Activated CD4-positive, alpha-beta T cell treated with anti-CD3 and anti-CD28 coated beads, Interleukin-10, Interleukin-2, amounts not matched to agents 100 ng/mL and 50 ng/mL, durations not matched to agents 16 hours and 8 hours (primary cell): Measurements from ENCODE around the gene ACO1.

ENCODE experiments used
- DNase-seq: peaks from one replicate; pipeline ENCODE4 v3.0.0-alpha.2; 2020

ACO1 gene

DNA sequence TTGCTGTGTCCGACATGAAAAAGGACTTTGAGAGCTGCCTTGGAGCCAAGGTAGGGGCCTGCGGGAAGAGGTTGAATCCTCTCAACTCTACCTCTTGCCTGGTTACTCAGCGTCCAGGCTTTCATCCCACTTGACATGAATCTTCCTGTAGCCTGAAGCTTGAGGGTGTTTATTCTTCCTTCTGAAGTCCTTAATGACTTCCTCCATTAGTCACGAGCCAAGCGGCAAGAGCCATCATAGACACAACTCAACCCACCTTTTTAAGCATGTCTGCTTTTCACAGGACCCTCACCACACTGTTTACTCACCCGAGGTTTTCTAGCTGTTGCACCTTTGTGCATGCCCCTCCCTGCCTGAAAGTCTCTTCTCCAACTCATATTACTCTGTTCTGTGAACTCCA lies 40.2 kb downstream of the ACO1 start:
- DNase-seq: no peak

DNA sequence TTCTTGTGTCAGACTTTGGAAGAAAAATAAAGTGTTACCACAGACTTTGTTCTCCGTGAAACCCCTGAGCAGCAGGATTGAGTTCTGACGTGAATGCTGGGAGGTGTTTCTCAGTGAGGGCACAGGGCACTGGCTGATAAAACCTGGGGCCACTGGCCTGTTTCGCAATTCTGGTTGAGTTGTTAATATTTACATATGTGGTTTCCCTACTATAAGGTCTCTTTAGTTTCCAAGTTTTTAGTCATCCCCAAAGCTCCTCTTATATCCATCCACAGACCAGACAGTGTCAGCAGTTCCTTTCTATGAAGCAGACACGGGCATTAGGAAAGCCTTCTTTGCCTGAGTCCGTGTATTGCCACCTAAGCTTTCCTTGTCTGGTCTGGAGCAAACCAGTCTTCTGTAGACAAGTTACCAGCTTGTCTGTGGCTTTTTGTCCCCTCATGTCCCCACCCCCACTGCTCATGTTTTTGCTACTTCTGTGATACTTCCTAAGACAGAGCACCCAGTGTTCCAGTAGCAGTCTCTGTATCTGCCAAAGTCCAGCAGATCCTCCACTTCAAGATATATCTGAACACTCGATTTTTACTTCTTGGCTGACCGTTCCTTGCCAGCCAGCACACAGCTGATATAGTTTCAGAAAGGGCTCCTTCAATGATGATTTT lies 42.0 kb downstream of the ACO1 start:
- no peak for DNase-seq

DNA sequence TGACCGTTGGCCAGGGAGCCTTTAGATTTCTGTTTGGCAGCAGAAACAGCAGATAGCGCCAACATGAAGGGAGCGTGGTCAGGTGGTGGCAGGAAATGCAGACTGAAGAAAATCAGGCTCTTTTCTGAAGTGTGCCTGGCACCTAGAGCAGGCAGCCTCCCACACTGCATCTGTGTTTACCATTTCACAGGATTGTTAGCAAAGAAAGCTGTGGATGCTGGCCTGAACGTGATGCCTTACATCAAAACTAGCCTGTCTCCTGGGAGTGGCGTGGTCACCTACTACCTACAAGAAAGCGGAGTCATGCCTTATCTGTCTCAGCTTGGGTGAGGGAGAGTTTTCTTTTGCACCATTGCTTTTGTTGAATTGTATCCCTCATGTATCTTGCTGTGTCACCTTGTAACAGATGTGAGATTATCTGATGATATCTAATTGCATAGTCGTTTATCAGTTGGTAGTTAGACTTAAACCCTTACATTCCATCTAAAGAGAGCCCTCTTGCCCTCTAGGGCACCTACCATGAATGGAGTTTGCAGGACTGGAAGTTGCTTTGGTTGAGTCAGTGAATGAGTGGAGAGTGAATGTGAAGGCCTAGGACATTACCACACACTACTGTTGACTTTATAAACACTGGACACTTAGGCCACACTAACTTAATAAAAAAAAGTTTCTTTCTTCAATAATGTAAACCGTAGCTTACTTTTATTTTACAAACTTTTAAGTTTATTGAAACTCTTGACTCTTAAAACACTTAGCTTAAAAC lies 42.8 kb downstream of the ACO1 start:
- DNase-seq: no peak

DNA sequence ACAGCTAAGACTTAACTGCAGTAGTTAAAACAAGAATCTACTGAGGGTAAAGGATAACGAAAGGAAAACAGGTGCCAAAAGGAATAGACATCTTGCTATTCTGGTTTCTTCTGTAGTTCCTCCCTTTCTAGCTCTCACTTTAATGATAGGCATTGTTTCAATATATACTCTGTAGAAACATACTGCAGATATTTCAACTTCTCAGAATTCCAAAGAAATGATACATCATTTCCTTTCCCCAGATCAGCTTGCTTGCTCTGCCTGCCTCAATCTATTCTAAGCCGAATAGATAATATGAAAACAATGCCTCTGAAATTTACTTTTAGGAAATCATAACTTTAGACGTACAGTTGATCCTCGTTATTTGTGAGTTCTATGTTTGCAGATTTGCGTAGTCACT lies 46.3 kb downstream of the ACO1 start:
- DNase-seq: no peak

DNA sequence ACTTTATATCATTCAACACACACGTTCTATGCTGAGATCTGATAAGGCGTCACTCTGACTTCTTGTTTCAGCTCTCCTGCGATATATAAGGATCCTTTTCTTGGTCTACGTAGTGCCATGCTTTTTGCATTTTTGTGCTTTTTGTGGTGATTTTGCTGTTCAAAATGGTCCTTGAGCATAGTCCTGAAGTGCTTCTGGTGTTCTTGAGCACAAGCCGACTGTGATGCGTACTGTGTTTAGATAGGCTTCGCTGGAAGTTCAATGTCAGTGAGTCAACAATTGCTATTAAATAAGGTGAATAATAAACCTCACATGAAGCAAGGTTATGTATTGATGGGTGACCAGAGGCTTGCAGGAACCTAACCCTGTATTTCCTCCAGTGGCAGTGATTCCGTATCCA lies 46.8 kb downstream of the ACO1 start:
- no peak for DNase-seq

DNA sequence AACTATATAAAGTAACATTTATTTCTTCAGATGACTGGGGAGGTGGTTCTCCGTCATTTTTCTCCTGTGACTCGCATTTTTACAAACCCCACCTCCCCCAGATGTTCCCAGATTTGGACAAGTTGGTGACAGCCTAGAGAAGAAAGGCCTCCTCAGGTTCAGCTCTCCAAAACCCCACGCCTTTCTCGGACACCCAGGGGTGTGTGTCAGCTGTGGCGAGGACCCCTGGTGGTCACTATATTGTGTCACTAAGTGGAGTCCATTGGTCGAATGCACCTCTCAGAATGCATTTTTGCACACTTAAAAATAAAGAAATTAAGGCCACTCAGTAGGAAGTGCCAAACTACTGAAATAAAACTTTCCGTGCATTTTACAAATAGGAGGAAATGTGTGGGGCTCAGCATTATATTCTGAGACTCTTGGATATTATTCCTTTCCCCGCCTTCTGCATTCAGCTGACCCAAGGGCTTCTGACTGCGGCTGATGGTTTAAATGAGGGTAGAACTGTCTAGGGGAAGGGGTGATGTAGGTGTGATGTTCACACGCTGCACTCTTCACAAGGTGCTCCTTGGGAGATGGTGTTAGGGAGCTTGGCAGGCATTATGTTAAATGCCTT lies 47.6 kb downstream of the ACO1 start:
- peak; percentile 32 for DNase-seq

DNA sequence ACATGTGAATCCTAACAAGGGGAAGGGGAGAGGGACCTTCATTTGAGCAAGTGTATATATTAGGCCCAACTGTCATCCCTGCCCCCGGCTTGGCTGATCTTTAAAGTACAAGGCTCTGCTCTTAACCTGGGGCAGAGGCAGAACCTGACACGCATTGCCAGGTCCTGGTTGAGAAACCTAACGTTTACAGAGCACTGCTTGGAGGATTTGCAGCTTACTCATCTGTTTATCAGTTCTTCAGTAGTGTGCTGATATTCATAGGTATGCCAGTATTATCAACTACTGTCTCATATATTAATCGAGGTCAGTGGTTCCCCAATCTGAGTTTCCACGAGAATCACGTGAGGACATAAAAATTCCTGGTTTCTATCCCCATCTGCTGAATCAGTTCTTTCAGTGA lies 50.4 kb downstream of the ACO1 start:
- DNase-seq: no peak

DNA sequence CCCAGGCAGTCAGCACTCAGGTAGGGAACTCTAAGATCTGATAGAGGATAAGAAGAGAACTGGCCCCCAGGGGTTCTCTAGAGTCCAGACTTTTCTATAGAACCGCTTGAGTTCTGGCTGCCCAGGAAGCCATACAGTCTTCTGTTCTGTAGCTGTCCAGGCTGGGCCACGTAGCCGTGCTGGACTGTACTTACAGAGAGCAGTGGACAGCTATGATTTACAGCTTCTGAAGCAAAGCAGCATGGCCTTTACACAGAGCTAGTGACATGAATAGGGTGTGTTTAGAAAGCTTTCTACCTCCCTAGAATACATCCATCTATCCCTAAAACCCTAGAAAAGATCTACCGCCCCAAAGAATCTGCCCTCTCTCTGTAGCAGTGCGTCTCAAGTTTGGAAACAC lies 57.2 kb downstream of the ACO1 start:
- DNase-seq: no peak

DNA sequence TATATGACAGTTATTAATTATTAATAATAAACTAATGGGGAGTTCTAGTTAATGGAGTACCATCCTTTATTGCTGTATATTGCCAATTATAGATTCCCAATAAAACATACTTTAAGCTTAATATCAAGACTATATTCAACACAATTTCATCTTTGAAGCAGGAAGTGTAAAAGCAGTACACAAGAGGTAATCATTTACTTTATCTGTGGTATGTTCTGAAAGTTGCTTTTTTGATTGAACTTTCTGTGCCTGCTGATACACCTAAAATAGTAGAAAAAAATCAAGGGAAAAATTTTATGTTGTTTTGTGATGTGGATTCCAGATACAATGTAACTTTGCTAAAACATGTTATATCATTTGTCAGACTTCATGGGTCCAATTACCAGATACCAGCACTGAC lies 58.0 kb downstream of the ACO1 start:
- DNase-seq: no peak

DNA sequence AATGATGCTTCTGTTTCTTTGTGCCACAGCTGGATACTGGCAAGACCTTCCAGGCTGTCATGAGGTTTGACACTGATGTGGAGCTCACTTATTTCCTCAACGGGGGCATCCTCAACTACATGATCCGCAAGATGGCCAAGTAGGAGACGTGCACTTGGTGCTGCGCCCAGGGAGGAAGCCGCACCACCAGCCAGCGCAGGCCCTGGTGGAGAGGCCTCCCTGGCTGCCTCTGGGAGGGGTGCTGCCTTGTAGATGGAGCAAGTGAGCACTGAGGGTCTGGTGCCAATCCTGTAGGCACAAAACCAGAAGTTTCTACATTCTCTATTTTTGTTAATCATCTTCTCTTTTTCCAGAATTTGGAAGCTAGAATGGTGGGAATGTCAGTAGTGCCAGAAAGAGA lies 65.5 kb downstream of the ACO1 start:
- DNase-seq: no peak

DNA sequence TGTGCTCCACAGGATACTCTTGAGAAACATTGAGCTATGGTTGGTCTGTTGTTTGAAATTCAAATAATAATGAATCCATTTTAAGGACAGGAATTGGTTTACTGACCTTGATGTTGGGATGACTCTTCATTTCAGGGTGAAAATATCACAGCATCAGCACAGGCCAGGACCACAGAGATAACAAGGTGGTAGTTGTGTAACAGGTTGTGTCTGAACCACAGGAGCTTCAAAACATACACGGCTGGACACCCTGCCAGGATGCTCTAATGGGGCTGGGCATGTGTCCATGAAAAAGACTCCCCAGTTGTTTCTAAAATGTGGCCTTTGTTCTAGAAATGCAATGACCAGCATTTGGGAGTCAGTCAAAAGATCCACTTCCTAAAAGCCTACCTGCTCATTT lies 69.8 kb downstream of the ACO1 start:
- no peak for DNase-seq

DNA sequence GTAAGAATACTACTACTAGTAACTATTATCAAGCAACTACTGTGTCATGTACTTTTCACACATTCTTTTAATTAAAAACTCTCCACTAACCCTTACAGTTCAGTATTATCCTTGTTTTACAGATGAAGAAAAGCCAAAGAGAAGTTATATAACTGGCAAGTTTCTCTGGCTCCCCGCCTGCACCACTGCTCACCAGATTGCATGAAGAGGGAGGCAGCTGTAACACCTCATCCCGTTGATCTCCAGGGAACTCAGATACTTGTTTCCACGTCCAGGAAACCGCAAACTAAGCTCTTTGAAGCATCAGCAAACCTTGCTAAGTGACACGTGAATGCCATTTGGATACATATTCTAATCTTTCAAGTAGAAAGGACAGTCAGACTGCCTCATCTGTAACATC lies 71.3 kb downstream of the ACO1 start:
- DNase-seq: no peak

DNA sequence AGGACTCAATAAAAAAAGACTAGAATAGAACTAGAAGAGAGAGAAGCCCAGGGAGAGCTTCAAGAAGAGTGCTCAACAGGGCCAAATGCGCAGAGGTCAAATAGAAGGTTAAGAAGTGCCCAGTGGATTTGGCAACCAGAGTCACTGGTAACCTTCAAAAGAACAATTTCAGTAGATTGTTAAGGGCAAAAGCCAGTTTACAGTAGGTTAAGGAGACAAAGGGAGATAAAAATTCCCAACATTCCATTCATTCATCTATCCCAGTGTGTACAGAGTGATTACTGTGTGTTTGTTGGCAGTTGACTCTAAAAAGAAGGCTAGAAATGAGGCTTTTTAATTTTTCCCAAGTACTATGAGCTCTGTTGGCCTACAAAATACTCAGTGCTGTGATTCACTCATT lies 72.1 kb downstream of the ACO1 start:
- no peak for DNase-seq

DNA sequence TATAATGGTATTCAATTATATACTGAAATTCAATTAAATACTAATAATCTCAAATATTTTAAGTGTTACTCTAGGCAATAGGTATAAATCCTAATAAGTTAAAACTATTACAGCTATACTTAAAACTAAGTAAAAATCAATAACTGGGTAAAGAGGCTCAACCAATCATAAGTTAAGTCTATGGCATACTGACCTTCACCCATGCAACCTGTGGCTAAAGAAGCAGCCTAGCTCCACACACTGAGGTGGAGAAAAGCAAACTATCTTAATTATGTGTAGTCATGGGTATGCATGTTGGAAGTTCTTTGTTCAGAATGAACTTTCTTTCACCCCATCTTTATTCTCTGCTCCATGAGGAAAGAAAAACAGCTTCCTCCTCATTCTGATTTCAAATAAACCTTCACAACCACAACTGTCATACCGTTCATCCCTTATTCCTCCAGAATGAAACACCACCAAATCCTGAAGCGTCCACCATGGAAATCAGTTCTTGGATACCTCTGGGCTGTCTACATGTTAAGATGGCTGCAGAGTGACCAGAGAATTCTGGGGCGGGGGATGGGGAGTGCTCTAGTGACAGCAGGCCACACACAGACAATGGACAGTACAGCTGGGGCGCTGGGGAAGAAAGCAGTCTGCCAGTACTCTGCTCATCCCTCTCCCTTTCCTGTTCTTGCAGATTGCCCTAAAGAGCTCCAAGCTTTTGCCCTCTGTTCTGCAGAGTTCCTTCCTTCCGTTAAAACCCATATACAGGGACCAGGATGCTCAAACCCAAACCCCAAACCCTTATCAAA lies 79.3 kb downstream of the ACO1 start:
- DNase-seq: no peak

DNA sequence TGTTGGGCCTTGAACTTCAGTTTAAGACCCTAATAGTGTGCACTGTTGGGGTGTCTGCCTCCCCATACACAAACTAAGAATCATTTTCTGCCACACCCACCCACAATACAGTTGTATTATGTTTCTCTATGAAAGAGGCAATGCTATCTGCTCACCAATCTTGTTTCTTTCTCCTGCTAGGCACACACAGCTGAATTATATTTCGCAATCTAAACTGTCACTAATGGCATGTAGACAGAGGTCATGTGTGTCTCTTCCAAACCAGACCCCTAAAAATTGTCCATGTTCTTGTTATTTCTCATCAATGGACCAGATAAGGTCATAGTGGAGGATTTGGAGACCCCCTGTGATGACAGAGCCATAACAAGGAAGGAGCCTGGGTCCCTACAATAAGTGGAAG lies 84.3 kb downstream of the ACO1 start:
- DNase-seq: no peak

DNA sequence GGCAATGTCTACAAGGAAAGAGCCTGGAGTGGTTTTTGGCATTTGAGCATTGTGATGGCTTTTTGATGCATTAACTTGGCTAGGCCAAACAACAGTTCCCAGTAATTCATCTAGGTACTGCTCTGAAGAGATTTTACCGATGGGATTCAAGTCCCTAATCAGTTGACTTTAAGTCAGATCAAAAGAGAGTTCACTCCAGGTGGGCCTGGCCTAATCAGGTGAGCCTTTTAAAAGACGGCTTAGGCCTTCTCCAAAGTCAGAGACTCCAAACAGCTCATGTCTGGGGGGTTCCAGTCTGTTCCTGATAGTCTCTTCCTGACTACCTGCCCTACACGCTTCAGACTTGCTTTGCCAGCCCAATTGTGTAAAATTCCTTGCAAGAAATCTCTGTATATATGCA lies 87.9 kb downstream of the ACO1 start:
- no peak for DNase-seq

DNA sequence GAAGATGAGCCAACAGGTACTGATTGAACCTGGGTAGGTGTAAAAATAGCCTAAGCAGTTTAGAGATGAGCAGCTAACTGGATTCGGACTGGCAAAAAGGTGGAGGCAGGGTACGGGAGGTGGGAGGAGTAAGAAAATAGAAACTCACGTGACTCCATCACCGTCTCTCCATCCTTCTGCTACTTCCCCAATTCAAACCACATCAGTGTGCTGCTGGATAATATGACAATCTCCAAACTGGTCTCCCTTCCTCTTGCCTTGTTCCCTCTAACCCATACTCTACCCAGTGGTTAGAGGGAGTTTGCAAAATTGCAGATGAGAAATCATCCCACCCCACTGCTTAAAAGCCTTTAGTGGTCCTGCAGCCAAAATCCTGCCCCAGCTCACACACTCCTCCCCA lies 98.9 kb downstream of the ACO1 start:
- DNase-seq: no peak

DNA sequence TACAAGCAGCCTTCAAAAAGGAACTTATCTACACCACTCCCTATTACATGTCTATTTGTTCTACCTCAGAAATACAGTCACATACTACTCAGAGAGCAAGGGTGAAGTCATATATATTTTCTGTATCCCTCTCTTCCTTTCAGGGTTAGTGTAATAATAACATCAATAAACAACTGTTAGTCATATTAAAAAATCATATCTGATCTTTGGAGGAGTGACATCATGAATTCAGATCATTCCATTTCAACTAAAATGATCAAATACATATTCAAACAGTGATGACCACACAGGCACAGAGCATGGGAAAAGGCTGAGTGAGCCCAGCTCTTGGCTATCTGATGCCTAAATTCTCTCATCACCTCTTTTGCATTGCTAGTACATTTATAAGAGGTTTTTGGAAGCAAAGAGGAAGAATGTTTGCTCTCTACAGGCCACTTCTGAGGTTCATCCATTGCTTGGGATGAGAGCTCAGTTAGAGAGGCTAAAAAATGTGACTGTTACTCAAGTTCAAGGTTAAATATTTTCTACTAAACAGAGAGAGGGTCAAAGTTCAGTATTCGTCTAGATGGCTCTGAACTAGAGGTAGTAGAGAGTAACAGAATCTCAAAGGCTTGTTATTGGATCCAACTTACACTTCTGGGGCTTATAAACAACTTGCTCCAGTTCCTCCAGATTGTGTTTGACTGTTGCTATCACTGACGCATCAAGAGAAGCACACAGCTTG lies 102.6 kb downstream of the ACO1 start:
- no peak for DNase-seq

DNA sequence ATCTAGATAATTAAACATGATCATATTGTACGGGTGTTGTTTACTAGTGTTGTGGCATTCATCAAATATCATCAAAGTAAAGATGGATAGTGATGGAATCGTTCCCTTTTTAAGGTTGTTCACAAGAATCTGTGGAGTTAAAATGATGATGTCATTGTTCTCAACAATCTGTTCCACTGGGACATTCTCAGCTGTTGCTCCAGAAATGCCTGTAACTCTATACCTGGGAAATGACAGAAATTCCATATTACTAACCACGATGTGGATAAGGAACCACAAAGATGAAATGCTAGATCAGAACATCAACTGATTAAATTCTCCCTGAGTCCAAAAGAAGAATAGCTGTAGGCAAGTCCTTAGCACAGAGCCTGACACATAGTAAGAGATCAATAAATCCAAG lies 103.5 kb downstream of the ACO1 start:
- no peak for DNase-seq

DNA sequence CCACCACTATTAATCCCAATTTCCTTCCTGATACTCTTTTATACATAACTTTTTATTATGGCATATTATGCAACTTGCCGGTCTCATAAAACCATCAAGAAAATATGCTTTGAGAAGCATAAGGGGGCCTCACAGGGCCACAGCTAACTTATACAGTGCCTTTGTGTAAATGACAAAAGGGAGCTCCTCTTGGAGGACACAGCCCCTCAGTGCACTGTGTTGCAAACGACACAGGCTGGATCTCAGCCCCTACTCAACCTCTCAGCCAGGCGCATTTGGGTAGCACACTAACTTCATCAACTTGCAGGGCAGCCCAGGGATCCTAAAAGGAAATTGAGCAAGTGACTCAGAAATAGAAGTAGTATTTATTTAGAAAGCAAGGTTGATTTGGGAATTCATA lies 106.2 kb downstream of the ACO1 start:
- no peak for DNase-seq

DNA sequence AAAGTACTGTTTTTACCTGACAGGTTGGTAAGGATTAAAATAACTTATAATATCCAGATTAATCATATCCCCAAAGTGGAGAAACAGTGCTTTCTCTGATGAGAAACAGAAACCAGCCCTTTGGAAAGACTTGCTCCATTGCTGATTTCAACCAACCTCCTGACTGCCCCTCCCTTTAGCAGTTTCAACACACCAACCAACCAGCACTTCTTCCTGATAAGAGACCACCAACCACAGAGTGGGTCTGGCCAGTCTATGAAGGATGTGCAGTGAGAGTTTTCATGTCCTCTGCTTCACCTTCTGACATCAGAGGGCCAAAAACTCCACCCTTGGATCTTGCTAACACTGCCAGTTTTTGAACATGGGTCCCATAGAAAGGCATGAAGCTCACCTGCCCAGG lies 113.5 kb downstream of the ACO1 start:
- no peak for DNase-seq

DNA sequence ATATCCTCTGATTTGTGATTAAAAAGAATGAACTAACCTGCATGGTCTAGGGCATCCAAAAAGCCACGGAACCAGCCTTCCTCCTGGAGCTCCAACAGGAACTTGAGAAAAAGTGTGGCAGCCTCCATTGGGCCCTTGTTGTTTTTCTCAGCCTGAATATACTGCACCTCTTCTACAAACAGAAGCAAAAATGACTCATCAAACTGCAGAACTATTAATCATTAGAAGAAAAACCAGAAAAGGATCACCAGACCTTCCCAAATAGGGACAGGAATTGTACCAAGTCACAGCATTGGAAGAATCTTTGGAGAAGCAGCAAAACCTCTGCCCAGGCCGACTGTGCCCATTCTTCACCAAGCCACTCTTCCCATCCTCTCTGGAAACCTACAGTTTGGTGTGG lies 116.3 kb downstream of the ACO1 start:
- DNase-seq: no peak

DNA sequence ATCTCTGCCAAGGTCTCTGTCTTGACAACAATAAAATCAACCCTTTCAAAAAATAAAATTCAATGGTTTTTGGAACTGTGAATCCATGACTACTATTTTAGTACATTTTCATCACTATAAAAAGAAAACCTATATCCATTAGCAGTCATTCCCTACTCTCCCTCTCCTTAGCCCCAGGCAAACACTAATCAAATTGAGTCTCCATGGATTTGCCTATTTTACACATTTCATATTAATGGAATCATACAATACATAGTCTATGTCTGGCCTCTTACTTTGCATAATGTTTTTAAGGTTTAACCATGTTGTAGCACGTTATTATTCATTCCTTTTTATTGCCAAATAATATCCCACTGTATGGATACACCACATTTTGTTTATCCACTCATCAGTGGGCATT lies 117.4 kb downstream of the ACO1 start:
- DNase-seq: no peak
